ENCODE data around the gene PTCD3. TPM values are rescaled to one million over a fixed set of nuclear protein-coding genes. Genes with fewer than 3 reads are reported as not detected.

Gene PTCD3
- total and polyA plus RNA-seq, 9 donors = 32.5 to 98.5 (median 79.4) TPM

GRCh38 chr2:86068648-86069047 lies 37.4 kb upstream of the PTCD3 start:
- Histone ChIP-seq H3K27me3 (no peaks in the 10 kb centered on the region), H3K4me1 (ENCODE audit: insufficient read depth) (peaks cover 8% of the 10 kb centered on the region), H3K36me3 (no peaks in the 10 kb centered on the region), H3K27ac (no peak overlapping the region), H3K9me3 (no peaks in the 10 kb centered on the region), H3K4me3 (no peak overlapping the region)
- 90 to 93% (median 90%) methylated on average over 5 of the region's 5 CpGs for WGBS, 3 donors
- intact Hi-C loops (cut with DNase I) = loop anchor here in 1 of 4 donors (5.0 kb wide), 1 partner anchor 326 kb away; no protein-coding TSS in a partner anchor
- TF ChIP-seq EP300 (IDR thresholded peaks at IDR 0.05) (no peak), POLR2A (IDR thresholded peaks at IDR 0.05) (no peak), CTCF (IDR thresholded peaks at IDR 0.05) (no peak)
- DNase-seq = no peak

DNA sequence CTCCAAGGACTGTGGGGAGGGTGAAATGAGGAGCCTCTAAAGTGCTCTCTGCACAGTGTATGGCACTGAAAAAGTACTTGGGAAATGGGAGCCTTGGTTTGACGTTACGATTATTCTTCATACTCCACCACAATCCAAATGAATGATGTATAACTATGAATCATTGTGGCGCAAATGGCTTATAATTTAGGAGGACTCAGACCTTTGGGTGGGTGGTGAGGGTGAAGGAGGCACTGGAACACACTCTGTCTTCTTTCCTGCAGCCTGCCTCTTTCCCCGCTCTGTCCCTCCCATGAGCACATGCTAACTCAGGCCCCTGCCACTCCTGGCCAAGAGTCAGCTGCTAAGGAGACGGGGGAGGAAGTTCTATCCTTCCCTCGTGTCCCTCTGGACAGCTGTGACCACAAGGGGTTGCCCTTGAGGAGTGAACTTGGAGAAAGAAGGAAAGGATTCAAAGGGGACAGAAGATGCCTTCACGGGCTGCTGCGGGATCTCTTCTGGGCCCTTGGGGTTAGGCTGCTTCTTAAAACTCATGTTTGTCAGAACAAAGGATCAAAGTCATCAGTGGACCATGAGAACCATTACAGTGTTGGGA lies 36.8 kb upstream of the PTCD3 start:
- H3K4me1 ChIP-seq (ENCODE audit: insufficient read depth) = peaks cover 8% of the 10 kb centered on the region
- WGBS, 3 donors = 68 to 84% (median 70%) methylated on average over 8 of the region's 8 CpGs
- no peaks in the 10 kb centered on the region for H3K27me3 ChIP-seq
- no peak overlapping the region for H3K27ac ChIP-seq
- H3K9me3 ChIP-seq = no peaks in the 10 kb centered on the region
- no peak for TF ChIP-seq CTCF (IDR thresholded peaks at IDR 0.05)
- TF ChIP-seq EP300 (IDR thresholded peaks at IDR 0.05) = no peak
- no peak for TF ChIP-seq POLR2A (IDR thresholded peaks at IDR 0.05)
- intact Hi-C loops (cut with DNase I) = loop anchor here in 1 of 4 donors (5.0 kb wide), 1 partner anchor 327 kb away; no protein-coding TSS in a partner anchor
- DNase-seq = no peak
- no peaks in the 10 kb centered on the region for H3K36me3 ChIP-seq
- H3K4me3 ChIP-seq = no peak overlapping the region

DNA sequence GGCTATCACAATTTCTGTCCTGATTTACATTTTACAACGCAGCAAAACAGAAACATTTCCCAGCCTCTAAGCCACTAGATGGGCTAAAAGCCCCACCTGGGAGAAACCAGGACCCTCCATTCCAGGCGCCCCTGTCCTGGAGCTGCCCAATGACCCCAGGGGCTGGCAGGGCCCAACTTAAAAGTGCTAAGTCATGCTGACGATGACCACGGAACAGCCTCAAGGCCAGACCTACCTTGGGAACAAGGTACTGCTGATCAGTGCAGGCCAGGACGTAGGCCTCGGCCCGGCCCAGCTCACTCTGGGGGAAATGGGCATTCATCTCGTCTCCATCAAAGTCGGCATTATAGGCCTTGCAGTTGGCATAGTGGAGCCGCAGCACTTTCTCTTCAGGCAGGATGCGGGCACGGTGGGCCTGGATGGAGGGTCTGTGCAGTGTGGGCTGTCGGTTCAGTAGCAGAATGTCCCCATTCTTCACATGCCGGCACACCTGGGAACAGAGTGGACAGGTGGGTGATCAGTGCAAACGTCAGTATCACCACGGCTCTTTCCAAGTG lies 36.2 kb upstream of the PTCD3 start:
- intact Hi-C loops (cut with DNase I) = loop anchor here in 3 of 4 donors (5.0 to 10.0 kb wide), 5 partner anchors 183 to 435 kb away; partner anchors contain the start of gene ST3GAL5 (in 3 of the 3)
- H3K27ac ChIP-seq = no peak overlapping the region
- TF ChIP-seq EP300 (IDR thresholded peaks at IDR 0.05) (no peak), POLR2A (IDR thresholded peaks at IDR 0.05) (no peak), CTCF (IDR thresholded peaks at IDR 0.05) (no peak)
- no peak overlapping the region for H3K4me3 ChIP-seq
- H3K9me3 ChIP-seq = no peaks in the 10 kb centered on the region
- no peaks in the 10 kb centered on the region for H3K36me3 ChIP-seq
- H3K4me1 ChIP-seq (ENCODE audit: insufficient read depth) = peaks cover 8% of the 10 kb centered on the region
- no peak for DNase-seq
- 91 to 96% (median 94%) methylated on average over 16 of the region's 16 CpGs for WGBS, 3 donors
- H3K27me3 ChIP-seq = no peaks in the 10 kb centered on the region

DNA sequence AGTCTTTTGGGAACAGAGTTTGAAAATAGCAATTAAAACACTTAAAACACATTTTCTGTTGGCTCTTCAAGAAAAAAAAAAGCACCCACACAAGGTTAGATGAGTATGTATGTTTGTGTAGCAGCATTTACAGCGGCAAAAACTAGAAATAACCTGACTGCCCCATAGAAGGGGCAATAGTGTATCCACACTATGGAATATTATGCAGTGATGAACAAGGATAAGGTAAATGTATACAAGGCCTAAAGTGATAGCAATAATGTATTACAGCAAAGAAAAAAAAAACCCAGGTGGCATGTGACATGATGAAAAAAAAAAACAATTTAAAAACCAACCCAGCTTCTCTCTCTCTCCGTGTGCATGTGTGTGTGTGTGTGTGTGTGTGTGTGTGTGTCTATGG lies 35.2 kb upstream of the PTCD3 start:
- TF ChIP-seq POLR2A (IDR thresholded peaks at IDR 0.05) (no peak), EP300 (IDR thresholded peaks at IDR 0.05) (no peak), CTCF (IDR thresholded peaks at IDR 0.05) (no peak)
- no peak overlapping the region for H3K27ac ChIP-seq
- H3K27me3 ChIP-seq = no peaks in the 10 kb centered on the region
- no peaks in the 10 kb centered on the region for H3K9me3 ChIP-seq
- H3K36me3 ChIP-seq = no peaks in the 10 kb centered on the region
- H3K4me3 ChIP-seq = no peak overlapping the region
- 79 to 90% (median 87%) methylated on average over 2 of the region's 2 CpGs for WGBS, 3 donors
- DNase-seq = no peak
- intact Hi-C loops (cut with DNase I) = loop anchor here in 3 of 4 donors (5.0 to 10.0 kb wide), 4 partner anchors 184 to 436 kb away; partner anchors contain the start of gene ST3GAL5 (in 3 of the 3)
- H3K4me1 ChIP-seq (ENCODE audit: insufficient read depth) = peaks cover 4% of the 10 kb centered on the region

Data from ovary (tissue), 9 donors.